Mesothelial cell of epicardium (in vitro differentiated cells): Measurements from ENCODE around the gene KCTD6. TPM values are rescaled to one million over a fixed set of nuclear protein-coding genes. Genes with fewer than 3 reads are reported as not detected.

ENCODE experiments used
- DNase-seq, 2 experiments: peaks; one replicate each; pipeline ENCODE4 v3.0.0; 2021; ENCODE audit warnings: low spot score in 2 of 2; ENCODE audit not compliant: unreplicated experiment in 2 of 2
- H3K27ac Mint-ChIP-seq: 2 replicates; pipeline ENCODE4 v1.8.0; 2021; ENCODE audit warnings: mixed read lengths
- H3K27me3 Mint-ChIP-seq: 2 replicates; pipeline ENCODE4 v1.8.0; 2021; ENCODE audit warnings: low read depth, mixed read lengths
- H3K36me3 Mint-ChIP-seq: 2 replicates; pipeline ENCODE4 v1.8.0; 2021; ENCODE audit warnings: mixed read lengths
- H3K4me1 Mint-ChIP-seq: 2 replicates; pipeline ENCODE4 v1.8.0; 2021; ENCODE audit warnings: mixed read lengths
- H3K4me3 Mint-ChIP-seq: 2 replicates; pipeline ENCODE4 v1.8.0; 2021; ENCODE audit warnings: mild to moderate bottlenecking, moderate library complexity, mixed read lengths
- H3K9me3 Mint-ChIP-seq: 2 replicates; pipeline ENCODE4 v1.8.0; 2021; ENCODE audit warnings: mixed read lengths
- CTCF ChIP-seq: fragments of 200-600 bp; sonication (generic); IDR thresholded peaks from one replicate; pipeline ENCODE4 v1.5.0; 2021; ENCODE audit warnings: antibody characterized with exemption; ENCODE audit not compliant: unreplicated experiment
- total RNA-seq: library from RNA; stranded (reverse); gene quantifications from 3 replicates; pipeline ENCODE4 v1.2.1, GENCODE V29; 2021

Gene KCTD6
- total RNA-seq, 1 donor from 2014 or later = 13.1 TPM

DNA sequence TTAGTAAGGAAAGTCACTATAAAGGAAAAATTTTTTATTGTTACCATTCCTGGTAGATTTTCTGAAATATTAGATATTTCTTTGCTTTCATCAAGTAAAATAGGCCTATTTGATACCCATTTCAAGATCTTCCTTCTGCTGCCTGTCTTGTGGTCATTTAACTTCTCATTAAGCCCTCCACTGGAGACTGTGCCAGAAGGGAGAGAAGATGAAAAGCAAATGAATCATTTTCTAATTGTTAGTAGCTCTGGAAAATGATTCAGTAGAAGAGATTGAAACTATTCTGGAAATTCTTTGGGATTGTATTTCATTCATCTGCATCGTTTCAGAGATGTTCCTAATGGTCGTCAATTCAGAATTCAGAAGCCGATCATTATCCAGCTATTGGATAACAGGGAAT, 3.2 kb downstream of the KCTD6 start:
- H3K4me3 Mint-ChIP-seq = peak overlapping the region; percentile 39
- no peak for TF ChIP-seq CTCF
- H3K9me3 Mint-ChIP-seq = no peaks in the 10 kb centered on the region
- no peaks in the 10 kb centered on the region for H3K27me3 Mint-ChIP-seq
- H3K36me3 Mint-ChIP-seq = peaks cover 6% of the 10 kb centered on the region
- peaks cover 55% of the 10 kb centered on the region for H3K4me1 Mint-ChIP-seq
- H3K27ac Mint-ChIP-seq = peak overlapping the region; percentile 75
- no peak for DNase-seq

DNA sequence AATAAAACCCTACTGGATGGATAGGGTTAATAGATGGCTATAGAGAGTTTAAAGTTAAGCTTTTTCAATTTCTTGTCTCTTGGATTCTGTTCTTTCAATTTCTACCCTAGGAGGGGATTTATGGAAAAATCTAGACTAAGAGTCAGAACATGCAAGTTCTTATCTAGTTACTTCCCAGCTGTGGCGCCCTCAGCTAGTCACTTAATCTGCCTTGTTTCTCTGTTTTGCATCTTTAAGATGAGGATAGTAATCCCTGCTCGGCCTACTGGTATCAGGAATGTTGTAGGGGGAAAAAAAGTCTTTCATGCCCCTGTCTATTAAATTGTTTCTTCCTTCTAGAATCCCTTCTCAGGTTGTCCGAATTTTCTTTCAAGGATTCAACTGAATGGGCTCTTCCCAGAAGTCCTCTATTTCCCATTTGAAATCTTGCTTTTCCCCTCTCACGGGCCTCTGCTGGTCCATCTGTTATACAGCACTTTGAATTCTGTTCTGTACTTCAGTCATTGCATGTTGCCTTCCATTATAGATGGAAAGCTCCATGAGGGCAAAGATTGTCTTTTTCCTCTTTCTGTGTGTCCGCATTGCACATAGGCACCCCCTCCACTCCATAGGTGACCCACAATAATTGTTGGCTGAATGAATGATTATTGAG, 4.4 kb downstream of the KCTD6 start:
- H3K36me3 Mint-ChIP-seq = peaks cover 15% of the 10 kb centered on the region
- DNase-seq = no peak
- peak overlapping the region; percentile 75 for H3K27ac Mint-ChIP-seq
- TF ChIP-seq CTCF = no peak
- no peaks in the 10 kb centered on the region for H3K27me3 Mint-ChIP-seq
- H3K4me1 Mint-ChIP-seq = peaks cover 52% of the 10 kb centered on the region
- no peaks in the 10 kb centered on the region for H3K9me3 Mint-ChIP-seq
- peak overlapping the region; percentile 43 for H3K4me3 Mint-ChIP-seq

DNA sequence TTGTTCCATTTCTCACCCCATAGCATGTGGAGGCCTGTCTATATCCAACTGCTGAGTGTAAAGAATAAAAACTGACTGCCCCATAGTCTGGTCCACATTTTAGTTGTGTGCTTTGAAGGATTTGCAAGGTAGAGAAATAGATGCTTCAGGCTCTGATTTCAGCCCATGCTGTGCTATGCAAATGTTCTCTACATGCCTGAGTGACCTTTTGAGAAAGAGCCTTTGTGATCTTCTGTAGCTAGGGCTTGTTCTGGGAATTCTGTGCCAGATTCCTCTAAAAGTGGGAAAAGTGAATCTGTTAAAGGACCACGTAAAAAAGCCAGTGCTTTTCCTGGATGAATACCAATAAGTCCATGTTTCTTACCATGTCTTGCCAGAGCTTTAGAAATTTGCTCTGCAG, 5.2 kb downstream of the KCTD6 start:
- no peak for DNase-seq
- H3K4me3 Mint-ChIP-seq = no peak overlapping the region
- H3K36me3 Mint-ChIP-seq = peaks cover 17% of the 10 kb centered on the region
- H3K4me1 Mint-ChIP-seq = peaks cover 49% of the 10 kb centered on the region
- no peaks in the 10 kb centered on the region for H3K27me3 Mint-ChIP-seq
- H3K9me3 Mint-ChIP-seq = no peaks in the 10 kb centered on the region
- H3K27ac Mint-ChIP-seq = no peak overlapping the region
- no peak for TF ChIP-seq CTCF

DNA sequence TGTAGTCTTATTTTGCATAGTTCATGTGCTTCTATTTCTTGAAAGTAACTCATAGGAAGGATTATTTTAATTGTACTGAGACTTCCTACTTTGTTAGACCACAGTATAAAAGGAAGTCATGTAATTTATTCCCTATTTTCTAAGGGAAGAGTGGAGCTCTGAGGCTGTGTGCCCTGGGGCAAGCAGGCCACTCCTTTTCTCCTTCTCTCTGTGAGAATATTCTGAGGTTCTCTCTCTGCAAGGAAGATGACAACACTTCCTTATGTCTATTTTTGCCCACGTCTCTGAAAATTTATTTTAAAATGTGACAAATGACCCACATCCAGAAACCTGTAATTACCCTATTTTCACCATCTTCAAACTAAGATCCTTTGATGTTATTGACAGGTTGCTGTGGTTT, 11.0 kb downstream of the KCTD6 start:
- no peaks in the 10 kb centered on the region for H3K9me3 Mint-ChIP-seq

GRCh38 chr3:58507356-58508078, 15.6 kb downstream of the KCTD6 start:
- no peak for DNase-seq
- Mint-ChIP-seq H3K27me3 (no peaks in the 10 kb centered on the region), H3K4me1 (peaks cover 29% of the 10 kb centered on the region), H3K27ac (peak overlapping the region; percentile 55), H3K36me3 (no peaks in the 10 kb centered on the region), H3K9me3 (no peaks in the 10 kb centered on the region), H3K4me3 (no peak overlapping the region)
- no peak for TF ChIP-seq CTCF

More for the DNA sequence above, 11.0 kb downstream of the KCTD6 start:
- no peak overlapping the region for H3K4me3 Mint-ChIP-seq
- DNase-seq = no peak
- H3K4me1 Mint-ChIP-seq = peaks cover 23% of the 10 kb centered on the region
- TF ChIP-seq CTCF = no peak
- no peaks in the 10 kb centered on the region for H3K27me3 Mint-ChIP-seq
- H3K27ac Mint-ChIP-seq = no peak overlapping the region
- H3K36me3 Mint-ChIP-seq = peaks cover 17% of the 10 kb centered on the region
